IPS-20b (cell line): ENCODE measurements around the gene TMEM184B.

Experiments used
- H3K27ac ChIP-seq: one replicate; pipeline ENCODE4 v1.5.1; 2013; ENCODE audit warnings: low read length
- H3K27me3 ChIP-seq: 2 replicates; pipeline ENCODE4 v1.6.1; 2013; ENCODE audit warnings: mild to moderate bottlenecking, low read length, inconsistent platforms; ENCODE audit not compliant: insufficient read depth
- H3K36me3 ChIP-seq: 2 replicates; pipeline ENCODE4 v1.6.1; 2013; ENCODE audit warnings: low read depth, mild to moderate bottlenecking, inconsistent platforms, low read length, moderate library complexity; ENCODE audit not compliant: insufficient read depth
- H3K4me1 ChIP-seq: 2 replicates; pipeline ENCODE4 v1.6.1; 2013; ENCODE audit warnings: mild to moderate bottlenecking, control low read depth, inconsistent platforms, low read length, moderate library complexity; ENCODE audit not compliant: insufficient read depth
- H3K4me3 ChIP-seq: 2 replicates; pipeline ENCODE4 v1.5.1; 2013; ENCODE audit warnings: mild to moderate bottlenecking, low read length, inconsistent platforms
- H3K9ac ChIP-seq: 2 replicates; pipeline ENCODE4 v1.6.1; 2013; ENCODE audit warnings: low read depth, mild to moderate bottlenecking, inconsistent platforms, low read length, moderate library complexity
- H3K9me3 ChIP-seq: 2 replicates; pipeline ENCODE4 v1.6.1; 2013; ENCODE audit warnings: mild to moderate bottlenecking, low read depth, low read length, inconsistent platforms; ENCODE audit not compliant: insufficient read depth

Gene TMEM184B

GRCh38 chr22:38303974-38304373, 31.2 kb upstream of the TMEM184B start:
- H3K9ac ChIP-seq, result no peak overlapping the region
- H3K36me3 ChIP-seq, result peaks cover 86% of the 10 kb centered on the region
- H3K9me3 ChIP-seq, result no peaks in the 10 kb centered on the region
- H3K4me3 ChIP-seq, result no peak overlapping the region
- H3K27ac ChIP-seq, result no peak overlapping the region
- H3K27me3 ChIP-seq, result no peaks in the 10 kb centered on the region
- H3K4me1 ChIP-seq, result peaks cover 9% of the 10 kb centered on the region

DNA sequence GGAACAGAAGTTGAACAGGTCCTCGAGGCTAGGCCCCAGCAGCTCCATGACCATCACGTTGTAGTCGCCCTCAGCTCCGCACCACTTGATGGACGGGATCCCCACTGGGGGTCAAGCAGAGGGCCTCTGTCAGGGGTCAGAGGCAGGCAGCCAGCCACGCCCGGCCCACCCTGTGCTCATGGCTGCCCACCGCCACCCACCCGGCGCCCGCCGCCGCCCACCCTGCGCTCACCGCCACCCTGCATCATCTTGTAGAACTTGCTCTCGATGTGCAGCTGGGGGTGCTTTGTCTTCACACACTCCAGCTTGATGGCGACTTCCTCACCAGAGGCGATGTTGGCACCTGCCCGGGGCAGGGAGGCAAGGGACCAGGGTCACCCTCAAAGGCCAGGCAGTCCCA, 30.1 kb upstream of the TMEM184B start:
- peaks cover 86% of the 10 kb centered on the region for H3K36me3 ChIP-seq
- no peak overlapping the region for H3K4me3 ChIP-seq
- no peaks in the 10 kb centered on the region for H3K9me3 ChIP-seq
- peaks cover 9% of the 10 kb centered on the region for H3K4me1 ChIP-seq
- no peaks in the 10 kb centered on the region for H3K27me3 ChIP-seq
- H3K27ac ChIP-seq, result no peak overlapping the region
- no peak overlapping the region for H3K9ac ChIP-seq

- peaks cover 98% of the 10 kb centered on the region for H3K36me3 ChIP-seq
- H3K27me3 ChIP-seq, result no peaks in the 10 kb centered on the region
- peaks cover 6% of the 10 kb centered on the region for H3K4me1 ChIP-seq
- no peak overlapping the region for H3K27ac ChIP-seq
- H3K9ac ChIP-seq, result no peak overlapping the region
- H3K4me3 ChIP-seq, result no peak overlapping the region
- no peaks in the 10 kb centered on the region for H3K9me3 ChIP-seq
These were observed 28.1 kb upstream of the TMEM184B start for GRCh38 chr22:38300946-38301345.

GRCh38 chr22:38300197-38300945, 27.6 kb upstream of the TMEM184B start:
- H3K36me3 ChIP-seq, result peaks cover 98% of the 10 kb centered on the region
- no peak overlapping the region for H3K9ac ChIP-seq
- H3K27ac ChIP-seq, result no peak overlapping the region
- no peak overlapping the region for H3K4me3 ChIP-seq
- no peaks in the 10 kb centered on the region for H3K9me3 ChIP-seq
- H3K27me3 ChIP-seq, result no peaks in the 10 kb centered on the region
- peaks cover under 1% of the 10 kb centered on the region; the same call in 1 of the 2 replicates for H3K4me1 ChIP-seq

GRCh38 chr22:38299770-38300102, 26.9 kb upstream of the TMEM184B start:
- H3K9ac ChIP-seq, result no peak overlapping the region

DNA sequence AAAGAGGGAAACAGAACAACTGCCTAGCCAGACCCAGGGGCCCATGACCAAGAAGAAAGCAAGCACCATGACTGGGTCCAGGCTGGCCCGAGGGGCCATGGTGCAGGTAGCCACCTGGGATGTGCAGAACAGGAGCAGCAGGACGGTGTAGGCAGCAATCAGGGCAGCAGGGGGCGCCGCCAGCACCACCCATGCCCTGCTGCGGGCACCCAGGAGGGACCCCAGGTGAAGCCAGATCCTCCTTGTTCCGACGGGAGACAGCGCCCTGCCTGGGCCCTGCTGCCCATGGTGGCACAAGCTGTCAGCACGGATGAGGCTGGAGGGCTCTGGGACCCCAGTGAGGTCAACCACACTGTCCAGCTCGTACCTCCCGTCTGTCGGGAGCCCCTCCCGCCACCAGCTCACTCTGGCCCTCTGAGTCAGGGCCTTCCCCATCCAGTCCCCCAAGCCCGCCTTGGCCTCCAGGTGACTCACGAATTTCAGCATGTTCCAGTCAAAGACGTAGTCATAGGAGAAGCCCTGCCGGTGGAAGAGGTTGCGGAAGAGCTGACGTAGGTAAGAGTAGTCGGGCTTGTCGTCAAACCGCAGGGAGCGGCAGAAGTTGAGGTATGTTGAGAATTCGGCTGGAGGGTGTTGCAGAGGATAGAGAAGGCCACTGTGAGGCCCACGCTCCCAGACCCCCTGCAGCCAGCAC, 25.6 kb upstream of the TMEM184B start:
- H3K4me3 ChIP-seq, result no peak overlapping the region
- no peak overlapping the region for H3K27ac ChIP-seq
- H3K9me3 ChIP-seq, result no peaks in the 10 kb centered on the region
- peaks cover 100% of the 10 kb centered on the region for H3K36me3 ChIP-seq
- no peaks in the 10 kb centered on the region for H3K27me3 ChIP-seq
- no peak overlapping the region for H3K9ac ChIP-seq
- no peaks in the 10 kb centered on the region for H3K4me1 ChIP-seq

More at GRCh38 chr22:38299770-38300102, 26.9 kb upstream of the TMEM184B start:
- Histone ChIP-seq H3K9me3 (no peaks in the 10 kb centered on the region), H3K27ac (no peak overlapping the region), H3K36me3 (peaks cover 100% of the 10 kb centered on the region), H3K4me1 (no peaks in the 10 kb centered on the region), H3K27me3 (no peaks in the 10 kb centered on the region), H3K4me3 (no peak overlapping the region)

DNA sequence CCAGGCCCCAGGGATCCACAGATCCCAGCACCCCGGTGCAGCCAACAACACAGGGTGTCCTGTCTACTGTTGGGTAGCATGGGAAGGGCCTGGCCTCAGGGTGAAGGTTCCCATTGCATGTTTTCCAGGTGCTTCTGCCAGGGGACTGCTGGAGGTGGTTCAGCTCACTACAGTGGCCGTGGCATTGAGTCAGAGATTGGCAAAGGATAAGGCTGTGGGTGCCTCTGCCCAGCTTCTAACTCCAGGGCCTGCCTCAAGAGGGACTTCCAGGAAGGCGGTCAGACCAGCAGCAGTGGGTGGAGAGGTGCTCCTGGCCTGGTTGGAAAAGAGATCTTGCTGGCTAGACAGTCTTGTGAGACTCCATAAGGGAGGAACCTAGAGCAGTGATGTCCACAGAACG, 23.6 kb upstream of the TMEM184B start:
- H3K9me3 ChIP-seq, result no peaks in the 10 kb centered on the region
- no peaks in the 10 kb centered on the region for H3K4me1 ChIP-seq
- no peak overlapping the region for H3K27ac ChIP-seq
- peaks cover 100% of the 10 kb centered on the region for H3K36me3 ChIP-seq
- no peaks in the 10 kb centered on the region for H3K27me3 ChIP-seq
- H3K4me3 ChIP-seq, result no peak overlapping the region
- H3K9ac ChIP-seq, result no peak overlapping the region

DNA sequence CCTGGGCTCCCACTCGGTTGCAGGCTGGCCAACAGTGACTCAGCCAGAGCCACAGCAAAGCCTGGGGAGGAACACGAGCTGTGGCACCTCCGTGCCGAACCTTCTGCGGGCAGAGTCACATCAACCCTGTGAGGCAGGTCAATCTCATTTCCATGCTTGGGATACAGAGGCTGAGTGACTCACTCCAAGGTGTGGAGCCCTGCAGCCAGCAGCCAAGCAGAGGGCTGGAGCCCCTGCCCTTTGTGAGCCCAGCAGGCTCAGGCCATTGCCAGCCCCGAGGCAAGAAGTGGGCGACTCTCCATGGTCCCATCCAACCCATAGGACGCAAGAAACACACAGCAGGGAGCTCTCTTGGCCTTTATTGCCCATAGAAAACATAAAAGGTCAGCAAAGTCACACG, 23.1 kb upstream of the TMEM184B start:
- no peaks in the 10 kb centered on the region for H3K4me1 ChIP-seq
- H3K4me3 ChIP-seq, result no peak overlapping the region
- no peaks in the 10 kb centered on the region for H3K27me3 ChIP-seq
- no peak overlapping the region for H3K9ac ChIP-seq
- no peaks in the 10 kb centered on the region for H3K9me3 ChIP-seq
- peaks cover 100% of the 10 kb centered on the region for H3K36me3 ChIP-seq
- H3K27ac ChIP-seq, result no peak overlapping the region

- no peak overlapping the region for H3K9ac ChIP-seq
- peaks cover 99% of the 10 kb centered on the region for H3K36me3 ChIP-seq
- H3K4me1 ChIP-seq, result no peaks in the 10 kb centered on the region
- H3K4me3 ChIP-seq, result no peak overlapping the region
- no peaks in the 10 kb centered on the region for H3K9me3 ChIP-seq
- no peaks in the 10 kb centered on the region for H3K27me3 ChIP-seq
- no peak overlapping the region for H3K27ac ChIP-seq
These were observed 22.5 kb upstream of the TMEM184B start for GRCh38 chr22:38295339-38295738.

DNA sequence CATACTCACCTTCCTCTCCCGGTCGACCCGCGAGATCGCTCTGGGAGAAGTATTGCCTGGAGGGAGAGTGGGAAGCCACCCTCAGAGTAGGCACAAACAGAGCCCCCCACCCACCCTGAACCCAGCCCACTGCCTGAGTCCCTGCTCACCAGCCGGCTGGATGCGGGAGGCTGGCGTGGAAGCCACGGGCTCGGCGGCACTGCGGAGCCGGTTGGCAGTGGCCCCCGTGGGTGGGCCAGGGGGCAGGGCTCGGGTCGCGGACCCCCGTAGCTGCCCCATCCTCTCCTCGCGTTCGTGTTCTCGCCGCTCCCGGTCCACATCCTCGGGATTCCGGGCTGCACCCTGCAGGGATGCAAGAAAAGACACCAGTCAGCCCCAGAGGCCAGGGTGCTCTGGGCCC, 21.4 kb upstream of the TMEM184B start:
- Histone ChIP-seq H3K36me3 (peaks cover 93% of the 10 kb centered on the region), H3K9ac (no peak overlapping the region), H3K27ac (no peak overlapping the region), H3K4me1 (no peaks in the 10 kb centered on the region), H3K4me3 (no peak overlapping the region), H3K9me3 (no peaks in the 10 kb centered on the region), H3K27me3 (no peaks in the 10 kb centered on the region)

- Histone ChIP-seq H3K4me1 (no peaks in the 10 kb centered on the region), H3K36me3 (peaks cover 78% of the 10 kb centered on the region), H3K27me3 (no peaks in the 10 kb centered on the region), H3K9ac (no peak overlapping the region), H3K4me3 (no peak overlapping the region), H3K9me3 (no peaks in the 10 kb centered on the region), H3K27ac (no peak overlapping the region)
These were observed 19.9 kb upstream of the TMEM184B start for GRCh38 chr22:38292694-38293093.

- Histone ChIP-seq H3K27me3 (no peaks in the 10 kb centered on the region), H3K4me1 (no peaks in the 10 kb centered on the region), H3K36me3 (peaks cover 64% of the 10 kb centered on the region), H3K9ac (no peak overlapping the region), H3K4me3 (no peak overlapping the region), H3K27ac (no peak overlapping the region), H3K9me3 (no peaks in the 10 kb centered on the region)
These were observed 18.5 kb upstream of the TMEM184B start for GRCh38 chr22:38291201-38291777.
